Nephron progenitor cell (in vitro differentiated cells): ENCODE data around the gene S100P.
"Not testable (repeated sequence)": the region's sequence is repeated elsewhere in the genome, so short reads cannot be mapped to it uniquely, and the experiment has no call there.

Experiments
- DNase-seq: peaks from one replicate; pipeline ENCODE4 v3.0.0; 2021
- H3K27ac Mint-ChIP-seq: 2 replicates; pipeline ENCODE4 v1.8.0; 2021; ENCODE audit warnings: mild to moderate bottlenecking, moderate library complexity, mixed read lengths
- H3K27me3 Mint-ChIP-seq: 2 replicates; pipeline ENCODE4 v1.8.0; 2021; ENCODE audit warnings: mild to moderate bottlenecking, low read depth, mixed read lengths; ENCODE audit not compliant: poor library complexity
- H3K36me3 Mint-ChIP-seq: 2 replicates; pipeline ENCODE4 v1.8.0; 2021; ENCODE audit warnings: low read depth, mixed read lengths
- H3K4me1 Mint-ChIP-seq: 2 replicates; pipeline ENCODE4 v1.8.0; 2021; ENCODE audit warnings: mixed read lengths
- H3K4me3 Mint-ChIP-seq: 2 replicates; pipeline ENCODE4 v1.8.0; 2021; ENCODE audit warnings: mild to moderate bottlenecking, moderate library complexity, mixed read lengths
- H3K9me3 Mint-ChIP-seq: 2 replicates; pipeline ENCODE4 v1.8.0; 2021; ENCODE audit warnings: mild to moderate bottlenecking, moderate library complexity, mixed read lengths
- TF ChIP-seq, protein P1 (sequence below): fragments of 200-600 bp; sonication (generic); IDR thresholded peaks from 2 replicates; pipeline ENCODE4 v1.5.0; 2021; ENCODE audit warnings: antibody characterized with exemption

Gene S100P

DNA sequence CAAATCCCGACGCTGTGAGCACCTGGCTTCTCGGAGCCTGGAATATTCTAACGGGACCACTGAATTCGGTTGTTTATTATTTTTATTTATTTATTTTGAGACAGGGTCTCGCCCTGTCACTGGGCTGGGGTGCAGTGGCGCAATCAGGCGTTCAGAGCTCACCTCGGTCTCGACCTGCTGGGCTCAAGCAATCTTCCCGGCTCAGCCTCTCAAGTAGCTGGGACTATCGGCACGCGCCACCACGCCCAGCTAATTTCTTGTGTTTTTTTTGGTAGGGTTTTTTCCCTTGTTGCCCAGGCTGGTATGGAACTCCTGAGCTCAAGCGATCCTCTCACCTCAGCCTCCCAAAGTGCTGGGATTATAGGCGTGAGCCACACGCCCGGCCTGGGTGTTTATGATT, 21.5 kb upstream of the S100P start:
- Mint-ChIP-seq H3K27ac (no peak overlapping the region), H3K27me3 (peaks cover 8% of the 10 kb centered on the region), H3K9me3 (peaks cover 22% of the 10 kb centered on the region), H3K4me1 (peaks cover 36% of the 10 kb centered on the region), H3K36me3 (peaks cover 68% of the 10 kb centered on the region), H3K4me3 (no peak overlapping the region)
- TF ChIP-seq, protein P1, sequence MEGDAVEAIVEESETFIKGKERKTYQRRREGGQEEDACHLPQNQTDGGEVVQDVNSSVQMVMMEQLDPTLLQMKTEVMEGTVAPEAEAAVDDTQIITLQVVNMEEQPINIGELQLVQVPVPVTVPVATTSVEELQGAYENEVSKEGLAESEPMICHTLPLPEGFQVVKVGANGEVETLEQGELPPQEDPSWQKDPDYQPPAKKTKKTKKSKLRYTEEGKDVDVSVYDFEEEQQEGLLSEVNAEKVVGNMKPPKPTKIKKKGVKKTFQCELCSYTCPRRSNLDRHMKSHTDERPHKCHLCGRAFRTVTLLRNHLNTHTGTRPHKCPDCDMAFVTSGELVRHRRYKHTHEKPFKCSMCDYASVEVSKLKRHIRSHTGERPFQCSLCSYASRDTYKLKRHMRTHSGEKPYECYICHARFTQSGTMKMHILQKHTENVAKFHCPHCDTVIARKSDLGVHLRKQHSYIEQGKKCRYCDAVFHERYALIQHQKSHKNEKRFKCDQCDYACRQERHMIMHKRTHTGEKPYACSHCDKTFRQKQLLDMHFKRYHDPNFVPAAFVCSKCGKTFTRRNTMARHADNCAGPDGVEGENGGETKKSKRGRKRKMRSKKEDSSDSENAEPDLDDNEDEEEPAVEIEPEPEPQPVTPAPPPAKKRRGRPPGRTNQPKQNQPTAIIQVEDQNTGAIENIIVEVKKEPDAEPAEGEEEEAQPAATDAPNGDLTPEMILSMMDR: no peak
- no peak for DNase-seq

DNA sequence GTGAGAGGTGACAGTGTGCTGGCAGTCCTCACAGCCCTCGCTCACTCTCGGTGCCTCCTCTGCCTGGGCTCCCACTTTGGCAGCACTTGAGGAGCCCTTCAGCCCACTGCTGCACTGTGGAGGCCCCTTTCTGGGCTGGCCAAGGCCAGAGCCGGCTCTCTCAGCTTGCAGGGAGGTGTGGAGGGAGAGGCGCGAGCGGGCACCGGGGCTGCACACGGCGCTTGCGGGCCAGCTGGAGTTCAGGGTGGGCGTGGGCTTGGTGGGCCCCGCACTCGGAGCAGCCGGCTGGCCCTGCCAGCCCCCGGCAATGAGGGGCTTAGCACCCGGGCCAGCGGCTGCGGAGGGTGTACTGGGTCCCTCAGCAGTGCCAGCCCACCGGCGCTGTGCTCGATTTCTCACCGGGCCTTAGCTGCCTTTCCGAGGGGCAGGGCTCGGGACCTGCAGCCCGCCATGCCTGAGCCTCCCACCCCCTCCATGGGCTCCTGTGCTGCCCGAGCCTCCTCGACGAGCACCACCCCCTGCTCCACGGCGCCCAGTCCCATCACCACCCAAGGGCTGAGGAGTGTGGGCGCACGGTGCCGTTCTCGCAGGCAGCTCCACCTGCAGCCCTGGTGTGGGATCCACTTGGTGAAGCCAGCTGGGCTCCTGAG, 21.0 kb upstream of the S100P start:
- H3K27ac Mint-ChIP-seq, H3K27me3 Mint-ChIP-seq, DNase-seq, H3K4me3 Mint-ChIP-seq: not testable (repeated sequence)
- H3K9me3 Mint-ChIP-seq: peaks cover 18% of the 10 kb centered on the region
- H3K36me3 Mint-ChIP-seq: peaks cover 70% of the 10 kb centered on the region
- peaks cover 42% of the 10 kb centered on the region for H3K4me1 Mint-ChIP-seq

DNA sequence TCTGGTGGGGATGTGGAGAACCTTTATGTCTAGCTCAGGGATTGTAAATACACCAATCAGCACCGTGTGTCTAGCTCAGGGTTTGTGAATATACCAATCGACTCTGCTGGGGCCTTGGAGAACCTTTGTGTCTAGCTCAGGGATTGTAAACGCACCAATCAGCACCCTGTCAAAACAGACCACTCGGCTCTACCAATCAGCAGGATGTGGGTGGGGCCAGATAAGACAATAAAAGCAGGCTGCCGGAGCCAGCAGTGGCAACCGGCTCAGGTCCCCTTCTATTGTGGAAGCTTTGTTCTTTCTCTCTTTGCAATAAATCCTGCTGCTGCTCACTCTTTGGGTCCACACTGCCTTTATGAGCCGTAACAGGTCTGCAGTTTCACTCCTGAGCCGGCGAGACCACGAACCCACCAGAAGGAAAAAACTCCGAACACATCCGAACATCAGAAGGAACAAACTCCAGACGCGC, 20.5 kb upstream of the S100P start:
- Mint-ChIP-seq H3K36me3 (peaks cover 70% of the 10 kb centered on the region), H3K27ac (peak overlapping the region; percentile 94), H3K4me1 (peaks cover 44% of the 10 kb centered on the region), H3K4me3 (peak overlapping the region; percentile 89), H3K9me3 (peaks cover 14% of the 10 kb centered on the region)
- H3K27me3 Mint-ChIP-seq, DNase-seq: not testable (repeated sequence)

DNA sequence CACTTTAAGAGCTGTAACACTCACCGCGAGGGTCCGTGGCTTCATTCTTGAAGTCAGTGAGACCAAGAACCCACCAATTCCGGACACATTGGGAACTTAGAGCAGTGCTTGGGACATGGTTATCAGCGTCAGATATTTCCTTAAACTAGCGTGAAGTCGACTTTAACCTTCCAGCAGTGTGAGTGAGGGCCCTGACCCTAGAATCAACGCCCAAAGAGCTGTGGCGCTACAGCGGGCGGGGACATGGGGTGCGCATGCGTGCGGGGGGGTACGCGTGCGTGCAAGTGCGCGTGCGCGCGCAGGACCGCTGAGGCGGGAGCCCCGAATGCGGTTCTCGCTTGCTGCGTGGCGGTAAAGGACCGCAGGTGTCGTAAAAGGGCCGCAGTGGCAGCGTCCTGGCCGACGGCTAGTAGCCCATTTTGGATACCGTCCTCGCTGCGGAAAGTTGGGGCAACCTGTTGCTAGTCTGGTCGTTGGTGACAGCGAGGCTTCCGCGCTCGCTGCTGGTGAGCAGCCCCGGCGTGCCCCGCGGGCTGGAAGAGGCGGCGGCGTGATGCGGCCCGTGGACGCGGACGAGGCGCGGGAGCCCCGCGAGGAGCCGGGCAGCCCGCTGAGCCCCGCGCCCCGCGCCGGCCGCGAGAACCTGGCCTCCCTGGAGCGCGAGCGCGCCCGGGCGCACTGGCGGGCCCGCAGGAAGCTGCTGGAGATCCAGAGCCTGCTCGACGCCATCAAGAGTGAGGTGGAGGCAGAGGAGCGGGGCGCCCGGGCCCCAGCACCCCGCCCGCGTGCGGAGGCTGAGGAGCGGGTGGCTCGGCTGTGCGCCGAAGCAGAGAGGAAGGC, 19.8 kb upstream of the S100P start:
- H3K36me3 Mint-ChIP-seq: peaks cover 70% of the 10 kb centered on the region
- peaks cover 5% of the 10 kb centered on the region for H3K27me3 Mint-ChIP-seq
- TF ChIP-seq, protein P1: no peak
- peaks cover 14% of the 10 kb centered on the region for H3K9me3 Mint-ChIP-seq
- DNase-seq: peak; percentile 90
- peak overlapping the region; percentile 94 for H3K27ac Mint-ChIP-seq
- H3K4me1 Mint-ChIP-seq: peaks cover 44% of the 10 kb centered on the region
- H3K4me3 Mint-ChIP-seq: peak overlapping the region; percentile 89

DNA sequence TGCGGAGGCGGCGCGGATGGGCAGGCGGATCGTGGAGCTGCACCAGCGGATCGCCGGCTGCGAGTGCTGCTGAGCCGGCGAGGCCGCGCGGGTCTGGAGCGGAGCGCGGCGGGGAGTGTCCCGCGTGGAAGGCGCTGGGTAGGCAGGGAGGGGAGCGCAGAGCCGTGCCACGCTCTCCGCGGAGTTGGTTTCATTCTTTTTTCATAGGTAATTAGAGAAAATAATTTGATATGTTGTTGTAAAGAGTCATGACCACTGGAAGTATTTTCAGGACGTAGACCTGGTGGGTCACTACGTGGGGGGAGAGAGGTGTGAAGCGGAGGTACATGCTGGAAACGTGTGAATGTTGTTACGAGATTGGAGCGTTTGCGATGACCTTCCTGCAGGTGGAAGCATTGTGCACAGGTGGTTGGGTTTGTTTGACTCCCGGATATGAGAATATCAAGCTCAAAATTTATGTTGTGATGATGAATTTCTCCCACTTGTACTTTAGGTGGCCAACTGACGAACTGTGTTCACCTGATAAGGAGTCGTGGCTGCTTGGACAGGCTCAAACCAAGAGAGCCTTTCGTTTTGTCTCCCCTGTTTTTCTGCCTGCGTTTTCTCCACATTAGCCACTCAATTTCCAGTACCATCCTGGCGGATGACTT, 19.1 kb upstream of the S100P start:
- no peak for DNase-seq
- peaks cover 44% of the 10 kb centered on the region for H3K4me1 Mint-ChIP-seq

DNA sequence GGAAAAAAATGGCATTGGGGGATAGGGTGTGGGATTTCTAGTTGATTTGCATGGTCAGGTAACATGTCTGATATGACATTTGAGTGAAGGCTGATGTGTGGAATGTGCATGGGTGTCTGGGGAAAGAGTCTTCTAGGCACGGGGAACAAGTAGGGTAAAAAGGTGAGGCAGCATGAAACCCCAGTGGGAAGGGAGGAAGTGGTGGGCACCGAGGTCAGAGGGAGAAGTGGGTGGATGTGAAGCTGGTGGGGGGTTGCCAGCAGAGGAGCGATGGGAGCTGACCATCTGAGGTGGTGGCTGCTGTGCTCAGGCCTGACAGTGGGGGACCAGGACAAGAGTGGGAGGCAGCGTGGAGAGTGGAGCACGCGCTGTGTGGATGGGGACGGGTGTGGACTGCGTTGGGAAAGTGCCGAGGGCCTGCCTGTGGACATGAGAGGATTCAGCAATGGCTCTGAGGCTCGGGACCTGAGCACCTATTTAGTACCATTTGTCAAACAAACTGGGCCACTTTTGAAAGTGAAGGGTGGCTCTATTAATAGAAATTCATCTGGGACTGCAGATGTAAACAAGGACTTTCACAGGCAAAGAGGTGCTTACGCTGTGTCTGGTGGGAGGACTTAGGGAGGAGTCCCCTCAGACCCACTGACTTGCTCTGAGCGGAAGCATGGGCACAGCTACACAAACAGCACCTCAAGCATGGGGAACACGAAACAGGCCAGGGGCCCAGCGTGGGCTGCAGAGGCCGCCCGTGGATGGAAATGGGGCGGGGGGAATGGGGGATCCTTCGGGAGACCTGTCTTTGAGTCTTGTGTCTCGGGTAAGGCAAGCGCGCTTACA, 16.7 kb upstream of the S100P start:
- Mint-ChIP-seq H3K27me3 (peaks cover 2% of the 10 kb centered on the region), H3K27ac (peak overlapping the region; percentile 21), H3K4me3 (peak overlapping the region; percentile 89), H3K4me1 (peaks cover 44% of the 10 kb centered on the region), H3K9me3 (peaks cover 6% of the 10 kb centered on the region), H3K36me3 (peaks cover 66% of the 10 kb centered on the region)
- DNase-seq: no peak
- TF ChIP-seq, protein P1: no peak

More for the DNA sequence above, 19.1 kb upstream of the S100P start:
- H3K27me3 Mint-ChIP-seq: peaks cover 5% of the 10 kb centered on the region
- H3K36me3 Mint-ChIP-seq: peaks cover 70% of the 10 kb centered on the region
- peak overlapping the region; percentile 89 for H3K4me3 Mint-ChIP-seq
- peaks cover 9% of the 10 kb centered on the region for H3K9me3 Mint-ChIP-seq
- H3K27ac Mint-ChIP-seq: peak overlapping the region; percentile 57
- TF ChIP-seq, protein P1: peak; percentile 15
